ENCODE data around the gene LLGL2.

DNA sequence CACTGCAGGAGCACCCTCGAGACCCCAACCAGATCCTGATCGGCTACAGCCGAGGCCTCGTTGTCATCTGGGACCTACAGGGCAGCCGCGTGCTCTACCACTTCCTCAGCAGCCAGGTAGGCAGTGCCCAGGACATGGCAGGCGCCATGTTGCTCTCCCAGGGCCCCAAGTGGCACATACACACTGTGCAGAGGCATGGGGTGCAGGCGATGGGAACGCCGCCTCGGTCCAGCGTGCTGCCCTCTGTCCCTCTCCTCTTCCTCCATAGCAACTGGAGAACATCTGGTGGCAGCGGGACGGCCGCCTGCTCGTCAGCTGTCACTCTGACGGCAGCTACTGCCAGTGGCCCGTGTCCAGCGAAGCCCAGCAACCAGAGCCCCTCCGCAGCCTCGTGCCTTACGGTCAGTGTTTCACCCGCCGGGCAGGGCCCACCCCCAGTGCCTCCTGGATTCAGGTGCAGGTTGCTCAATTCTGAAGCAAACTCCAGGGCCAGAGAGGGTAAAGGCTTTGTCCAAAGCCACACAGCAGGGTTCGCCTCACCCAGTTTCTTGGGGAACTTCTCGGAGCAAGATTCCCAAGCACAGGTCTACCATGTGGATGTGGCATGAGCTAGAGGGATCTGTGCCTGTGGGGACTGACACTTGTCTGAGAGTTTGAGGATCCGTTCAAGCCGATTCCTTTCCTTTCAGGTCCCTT is 37.7 kb downstream of the LLGL2 start:
- TF ChIP-seq, protein P1, sequence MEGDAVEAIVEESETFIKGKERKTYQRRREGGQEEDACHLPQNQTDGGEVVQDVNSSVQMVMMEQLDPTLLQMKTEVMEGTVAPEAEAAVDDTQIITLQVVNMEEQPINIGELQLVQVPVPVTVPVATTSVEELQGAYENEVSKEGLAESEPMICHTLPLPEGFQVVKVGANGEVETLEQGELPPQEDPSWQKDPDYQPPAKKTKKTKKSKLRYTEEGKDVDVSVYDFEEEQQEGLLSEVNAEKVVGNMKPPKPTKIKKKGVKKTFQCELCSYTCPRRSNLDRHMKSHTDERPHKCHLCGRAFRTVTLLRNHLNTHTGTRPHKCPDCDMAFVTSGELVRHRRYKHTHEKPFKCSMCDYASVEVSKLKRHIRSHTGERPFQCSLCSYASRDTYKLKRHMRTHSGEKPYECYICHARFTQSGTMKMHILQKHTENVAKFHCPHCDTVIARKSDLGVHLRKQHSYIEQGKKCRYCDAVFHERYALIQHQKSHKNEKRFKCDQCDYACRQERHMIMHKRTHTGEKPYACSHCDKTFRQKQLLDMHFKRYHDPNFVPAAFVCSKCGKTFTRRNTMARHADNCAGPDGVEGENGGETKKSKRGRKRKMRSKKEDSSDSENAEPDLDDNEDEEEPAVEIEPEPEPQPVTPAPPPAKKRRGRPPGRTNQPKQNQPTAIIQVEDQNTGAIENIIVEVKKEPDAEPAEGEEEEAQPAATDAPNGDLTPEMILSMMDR (IDR thresholded peaks at IDR 0.05): no peak
- TF ChIP-seq POLR2AphosphoS5 (IDR thresholded peaks at IDR 0.05; ENCODE audit: insufficient read depth in 1 of 2, low read depth in 1 of 2) (no peak), POLR2A (IDR thresholded peaks at IDR 0.05) (no peak)

Data from vagina (tissue), 2 donors.